OCI-M1 (cell line): Measurements from ENCODE around the gene ALG2.

Source experiments
- DNase-seq: peaks from one replicate; lab custom pipeline; 2025; lab: John Stamatoyannopoulos, UW

The ALG2 gene, protein sequence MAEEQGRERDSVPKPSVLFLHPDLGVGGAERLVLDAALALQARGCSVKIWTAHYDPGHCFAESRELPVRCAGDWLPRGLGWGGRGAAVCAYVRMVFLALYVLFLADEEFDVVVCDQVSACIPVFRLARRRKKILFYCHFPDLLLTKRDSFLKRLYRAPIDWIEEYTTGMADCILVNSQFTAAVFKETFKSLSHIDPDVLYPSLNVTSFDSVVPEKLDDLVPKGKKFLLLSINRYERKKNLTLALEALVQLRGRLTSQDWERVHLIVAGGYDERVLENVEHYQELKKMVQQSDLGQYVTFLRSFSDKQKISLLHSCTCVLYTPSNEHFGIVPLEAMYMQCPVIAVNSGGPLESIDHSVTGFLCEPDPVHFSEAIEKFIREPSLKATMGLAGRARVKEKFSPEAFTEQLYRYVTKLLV

DNA sequence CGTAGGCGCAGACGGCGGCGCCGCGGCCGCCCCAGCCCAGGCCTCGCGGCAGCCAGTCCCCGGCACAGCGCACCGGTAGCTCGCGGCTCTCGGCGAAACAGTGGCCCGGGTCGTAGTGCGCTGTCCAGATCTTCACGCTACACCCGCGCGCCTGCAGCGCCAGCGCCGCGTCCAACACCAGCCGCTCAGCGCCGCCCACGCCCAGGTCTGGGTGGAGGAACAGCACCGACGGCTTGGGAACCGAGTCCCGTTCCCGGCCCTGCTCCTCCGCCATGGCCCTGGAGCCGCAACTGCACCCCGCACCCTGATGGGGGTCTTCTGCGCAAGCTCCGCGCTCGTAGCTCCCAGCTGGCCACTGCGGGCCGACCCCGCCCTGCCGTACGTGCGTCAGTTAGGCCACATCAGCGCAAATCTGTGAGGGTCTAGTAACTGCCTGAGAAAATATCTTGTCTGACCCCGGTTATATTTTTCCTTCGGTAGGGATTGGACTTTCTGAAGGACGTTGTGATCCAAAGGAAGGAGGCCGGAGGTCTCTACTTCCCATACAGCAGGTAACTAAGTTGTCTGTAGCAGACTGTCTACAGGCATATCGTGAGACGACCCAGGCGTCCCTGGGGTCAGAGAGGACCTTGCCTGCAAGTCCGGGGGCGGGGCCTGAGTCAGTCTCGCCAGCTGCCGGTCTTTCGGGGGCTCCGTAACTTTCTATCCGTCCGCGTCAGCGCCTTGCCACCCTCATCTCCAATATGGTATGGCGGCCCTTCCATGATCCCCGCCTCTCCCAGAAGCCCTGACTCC lies at the start of gene ALG2, which contains the start of gene SEC61B:
ALG2 (minus strand) TSS at position 322 of the 795 bp plus-strand sequence; CDS start at position 274, 48 bp downstream.
SEC61B (plus strand) TSS at position 662 of the 795 bp plus-strand sequence; CDS start at position 744, 82 bp downstream.
- peak; percentile 98 for DNase-seq

DNA sequence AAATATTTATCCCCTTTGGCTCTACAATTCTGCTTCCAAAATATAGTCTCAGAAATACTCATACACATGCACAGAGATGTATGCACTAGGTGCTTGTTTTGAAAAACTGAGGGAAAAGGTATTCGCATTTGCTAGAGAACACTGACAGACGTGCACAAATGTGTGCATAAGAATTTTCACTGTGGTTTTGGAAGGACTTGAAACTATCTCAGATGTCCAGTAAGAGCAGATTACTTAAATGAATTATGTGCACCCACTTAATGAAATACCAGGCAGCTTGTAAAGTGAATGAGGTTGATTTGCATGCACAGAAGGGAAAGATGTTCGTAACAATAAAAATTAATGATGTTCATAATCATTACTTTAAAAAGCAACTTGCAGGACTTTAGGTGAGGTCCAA lies 48.7 kb upstream of the ALG2 start:
- DNase-seq, result no peak

DNA sequence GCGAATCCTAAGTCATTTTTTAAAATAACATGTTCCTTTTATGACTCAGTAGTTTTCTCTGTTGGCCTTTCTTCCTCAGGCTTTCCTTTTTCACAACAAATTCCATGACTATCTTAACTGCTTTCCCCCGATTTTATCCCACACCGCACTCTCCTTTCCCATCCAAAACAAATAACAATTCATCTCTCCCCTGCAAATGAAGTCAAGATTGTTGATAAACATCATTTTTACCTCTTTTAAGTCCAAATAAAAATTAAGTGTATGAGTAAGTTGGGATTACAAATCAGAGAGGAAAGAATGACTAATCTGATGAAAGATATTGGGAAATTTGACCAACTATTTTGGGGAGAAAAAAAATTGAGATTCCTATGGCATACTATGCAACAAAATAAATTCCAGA lies 47.7 kb upstream of the ALG2 start:
- DNase-seq, result no peak

DNA sequence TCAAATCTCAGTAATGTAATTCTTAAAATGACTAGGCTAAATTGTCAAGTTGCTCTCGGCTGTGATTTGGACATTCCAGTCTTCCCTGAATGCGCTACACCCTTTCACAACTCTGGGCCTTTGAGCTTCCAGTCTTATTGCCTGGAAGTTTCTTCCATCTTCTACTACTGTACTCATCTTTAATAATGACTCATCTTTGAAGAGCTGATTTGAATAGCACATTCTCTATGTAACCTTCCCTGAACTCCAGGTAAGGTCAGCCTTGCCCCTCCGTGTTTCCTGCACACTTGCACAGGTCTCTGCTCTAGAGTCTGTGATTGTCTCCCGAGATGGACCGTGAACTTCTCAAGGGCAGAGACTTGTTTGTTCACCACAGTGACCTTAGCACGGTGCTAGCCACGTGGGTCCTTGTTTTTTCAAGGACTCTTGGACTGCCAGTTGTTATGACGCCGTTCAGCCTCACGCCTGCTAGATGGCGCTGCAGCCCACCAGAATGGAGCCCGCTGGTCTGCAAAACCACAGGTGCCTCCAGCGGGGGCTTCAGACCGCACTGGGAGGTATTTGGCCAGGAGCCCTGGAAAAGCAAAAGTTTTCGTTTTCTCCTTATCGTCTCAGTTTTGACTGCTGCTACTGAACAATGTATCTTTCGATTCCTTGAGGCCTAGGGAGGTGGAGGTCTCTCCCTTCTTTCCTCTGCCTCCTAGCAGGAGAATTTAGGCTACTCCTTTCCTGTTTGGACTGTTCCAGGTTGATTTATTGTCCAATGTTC lies 44.7 kb upstream of the ALG2 start:
- peak; percentile 90 for DNase-seq

DNA sequence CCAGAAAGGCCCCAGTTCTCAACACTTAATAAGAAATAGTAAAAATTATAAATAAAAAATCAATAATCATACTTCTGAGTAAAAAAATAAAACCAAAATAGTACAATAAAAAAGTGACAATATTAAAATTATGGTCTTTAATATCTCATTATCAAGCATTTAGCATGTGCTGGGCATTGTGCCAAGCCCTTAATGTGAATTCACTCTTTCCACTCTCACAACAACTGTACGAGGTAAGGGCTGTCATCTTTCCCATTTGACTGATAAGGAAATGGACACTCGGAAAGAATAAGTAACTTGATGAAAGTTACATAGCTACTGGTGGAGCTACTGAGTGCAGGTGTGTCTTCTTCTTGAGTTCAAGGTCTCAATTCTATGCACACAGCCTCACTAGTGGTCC lies 43.9 kb upstream of the ALG2 start:
- DNase-seq, result no peak

DNA sequence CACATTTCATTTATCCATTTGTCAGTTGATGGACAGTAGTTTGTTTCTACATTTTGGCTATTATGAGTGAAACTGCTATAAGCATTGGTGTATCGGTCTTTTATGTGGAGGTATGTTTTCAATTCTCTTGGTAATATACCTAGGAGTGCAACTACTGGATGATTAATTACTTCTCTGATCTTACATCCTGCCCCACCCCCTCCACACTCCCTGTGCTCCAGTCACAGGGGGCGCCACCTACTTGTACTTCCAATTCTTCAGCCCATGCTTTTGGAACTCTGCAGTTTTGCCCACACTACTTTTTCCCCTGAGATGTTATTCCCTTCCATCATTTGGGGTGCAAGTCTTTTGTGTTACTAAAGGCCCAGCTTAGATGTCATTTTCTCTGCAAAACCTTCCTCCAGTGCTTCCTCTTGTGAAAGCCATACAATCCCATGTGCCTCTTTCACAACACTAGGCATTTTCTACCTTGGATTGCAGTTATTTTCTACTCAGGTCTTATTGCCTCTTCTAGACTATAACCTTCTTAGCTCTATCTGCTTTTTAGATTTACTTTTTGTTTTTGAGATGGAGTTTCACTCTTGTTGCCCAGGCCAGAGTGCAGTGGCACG lies 42.4 kb upstream of the ALG2 start:
- peak; percentile 10 for DNase-seq

DNA sequence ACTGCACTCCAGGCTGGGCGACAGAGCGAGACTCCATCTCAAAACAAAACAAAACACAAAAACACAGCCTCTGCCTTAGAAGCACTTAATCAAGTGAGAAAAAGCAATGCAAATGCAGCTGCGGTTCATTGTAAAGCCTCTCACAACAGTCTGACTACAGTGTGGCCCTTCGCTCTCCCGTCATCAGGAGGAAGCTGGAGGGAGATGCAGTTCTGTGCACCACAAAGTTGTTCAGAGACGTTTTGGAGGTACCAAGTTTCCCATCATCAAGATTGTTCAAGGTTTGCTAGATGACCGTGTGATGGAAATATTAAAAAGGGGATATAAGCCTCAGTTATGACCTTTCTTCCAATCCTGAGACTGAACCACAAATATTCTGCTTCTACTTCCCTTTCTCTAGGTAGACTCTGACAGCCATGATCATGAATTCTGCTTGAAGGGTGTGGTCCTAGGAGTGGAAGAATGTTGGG lies 41.2 kb upstream of the ALG2 start:
- no peak for DNase-seq

DNA sequence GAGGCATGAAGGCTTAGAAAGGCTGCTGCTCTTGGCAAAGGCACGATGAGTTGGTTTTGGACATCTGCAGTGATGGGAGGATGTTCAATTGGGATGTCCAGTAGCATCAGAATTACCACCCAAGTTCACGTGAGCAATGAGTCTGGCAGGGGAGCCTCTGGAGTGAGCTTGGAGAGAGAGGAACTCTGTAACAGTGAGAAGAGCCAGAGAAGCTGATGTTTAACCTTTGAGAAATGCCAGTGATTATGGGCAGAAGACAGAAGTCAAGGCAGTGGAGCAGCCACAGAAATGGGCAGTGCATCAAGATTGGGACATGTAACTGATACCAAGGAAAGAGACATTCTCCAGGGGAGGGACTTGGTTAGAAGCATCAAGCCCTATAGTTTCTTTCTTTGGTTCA lies 40.2 kb upstream of the ALG2 start:
- DNase-seq, result no peak

DNA sequence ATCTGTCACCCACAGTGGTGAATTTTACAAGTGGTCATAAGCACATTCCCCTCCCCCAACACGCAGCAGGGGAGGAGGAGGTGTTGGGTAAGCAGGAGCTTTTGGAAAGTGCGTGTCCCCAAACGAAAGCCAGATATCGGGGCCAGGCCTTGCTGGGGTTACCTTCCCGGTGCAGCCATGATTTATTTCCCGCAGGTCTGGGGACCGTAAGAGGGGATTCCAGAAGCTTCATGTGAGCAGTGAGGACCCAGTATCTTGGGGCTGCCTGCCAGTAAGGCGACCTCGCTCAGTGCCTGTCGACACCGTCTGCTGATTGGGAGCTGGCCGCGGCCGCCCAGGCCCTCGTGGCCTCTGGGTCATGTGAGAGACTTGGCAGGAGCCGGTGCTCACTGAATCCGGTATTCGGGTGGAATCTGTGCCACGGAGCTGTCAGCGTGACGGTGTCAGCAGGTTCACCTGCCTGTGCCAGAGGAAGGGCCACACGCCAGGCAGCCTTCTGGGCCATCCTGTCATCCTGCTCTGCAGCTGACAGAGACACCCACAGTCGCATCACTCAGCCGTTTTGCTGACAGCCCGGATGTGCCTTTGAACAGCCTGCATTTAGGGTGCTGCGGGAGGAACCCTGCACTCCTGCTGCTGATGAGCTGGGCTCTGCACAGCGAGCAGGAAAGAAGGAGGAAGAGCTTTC lies 37.6 kb upstream of the ALG2 start:
- no peak for DNase-seq

DNA sequence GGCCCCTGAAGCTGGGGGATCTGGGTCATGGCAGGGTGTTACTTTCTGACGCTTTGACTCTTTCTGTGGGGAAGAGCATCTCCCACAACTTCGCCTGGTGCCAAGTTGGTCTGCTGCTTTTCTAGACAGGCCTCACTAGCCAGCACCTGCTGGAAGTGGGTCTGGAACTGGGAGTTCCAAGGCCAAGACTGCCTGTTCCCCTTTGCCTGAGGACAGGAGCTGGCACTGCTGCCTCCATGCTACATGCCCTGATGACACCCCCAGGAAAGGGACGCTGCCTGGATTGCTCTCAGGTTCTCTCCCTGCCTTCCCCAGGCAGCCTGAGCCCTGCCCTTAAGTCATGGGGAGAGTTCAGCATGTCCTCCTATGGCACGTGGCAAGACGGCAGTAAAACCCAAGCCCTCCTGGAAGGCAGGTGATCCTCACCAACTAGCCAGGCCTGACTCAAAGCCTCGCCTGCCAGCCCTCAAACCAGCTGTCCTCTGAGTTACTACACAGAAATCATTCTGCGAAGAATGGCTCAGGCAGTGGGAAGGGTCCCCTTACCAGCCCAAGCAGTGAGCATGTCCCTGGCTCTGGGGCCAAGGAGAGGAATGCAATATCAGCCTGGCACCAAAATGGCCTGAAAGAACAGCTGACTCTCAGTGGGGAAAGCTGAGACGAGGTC lies 36.1 kb upstream of the ALG2 start:
- DNase-seq, result no peak

DNA sequence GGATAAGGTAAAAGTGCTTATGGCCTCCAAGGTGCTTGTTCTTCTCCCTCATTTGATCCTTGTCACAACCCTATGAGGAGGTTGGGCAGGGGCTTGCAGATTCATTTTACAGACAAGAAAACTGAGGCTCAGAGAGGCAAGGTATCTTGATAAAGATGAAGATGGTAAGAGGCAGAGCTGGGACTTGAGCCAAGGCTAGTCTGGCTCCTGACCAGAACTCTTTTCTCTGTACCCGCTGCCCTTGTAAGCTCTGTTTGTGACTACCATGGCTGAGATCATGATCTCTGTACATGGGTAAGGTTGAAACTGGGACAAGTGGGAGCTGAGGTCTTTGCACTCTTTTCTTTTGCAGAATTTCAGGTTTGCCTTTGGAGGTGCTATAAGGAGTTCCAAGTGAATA lies 33.9 kb upstream of the ALG2 start:
- DNase-seq, result no peak

DNA sequence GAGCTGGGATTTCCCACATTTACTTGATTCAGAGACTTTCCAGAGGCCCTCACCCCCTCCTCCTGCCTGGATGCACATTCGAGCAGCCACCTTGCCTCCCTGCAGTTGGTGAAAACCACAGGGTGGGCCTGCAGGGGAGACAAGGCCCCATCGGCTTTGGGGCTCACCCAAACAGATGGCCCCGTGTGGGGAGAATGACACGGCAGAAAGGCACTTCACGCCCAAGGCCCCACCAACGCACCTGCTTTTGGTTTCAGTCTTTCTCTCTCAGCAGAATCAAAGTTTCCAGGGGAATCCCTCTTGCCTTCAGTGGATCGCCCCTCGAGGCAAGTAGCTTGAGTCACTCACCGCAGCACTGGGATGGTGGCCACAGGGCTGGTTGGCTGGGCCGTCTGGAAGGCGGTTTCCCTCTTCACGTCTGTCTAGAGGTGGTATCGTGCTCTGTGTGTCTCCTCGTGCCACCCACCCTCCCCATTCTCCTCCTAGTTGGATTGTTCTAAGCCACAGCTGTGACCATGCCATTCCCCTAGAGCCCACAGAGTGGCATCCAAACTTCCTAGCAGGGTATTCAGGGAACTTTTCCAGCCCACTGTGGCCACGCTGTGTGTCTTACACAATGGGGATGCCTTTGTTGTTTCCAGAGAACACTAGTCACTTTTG lies 32.2 kb upstream of the ALG2 start:
- DNase-seq, result no peak

DNA sequence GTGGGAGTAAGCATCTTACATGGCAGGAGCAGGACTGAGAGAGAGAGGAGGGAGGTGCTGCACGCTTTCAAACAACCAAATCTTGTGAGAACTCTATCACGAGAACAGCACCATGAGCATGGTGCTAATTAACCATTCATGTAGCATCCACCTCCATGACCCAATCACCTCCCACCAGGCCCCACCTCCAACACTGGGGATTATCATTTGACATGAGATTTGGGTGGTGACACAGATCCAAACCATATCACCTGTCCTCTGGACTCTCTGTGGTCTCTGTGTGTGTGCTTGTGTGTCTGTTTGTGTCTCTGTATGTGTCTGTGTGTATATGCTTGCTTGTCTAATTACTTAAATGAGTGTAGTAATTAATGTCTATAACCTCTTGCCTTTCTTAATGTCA lies 31.4 kb upstream of the ALG2 start:
- no peak for DNase-seq

DNA sequence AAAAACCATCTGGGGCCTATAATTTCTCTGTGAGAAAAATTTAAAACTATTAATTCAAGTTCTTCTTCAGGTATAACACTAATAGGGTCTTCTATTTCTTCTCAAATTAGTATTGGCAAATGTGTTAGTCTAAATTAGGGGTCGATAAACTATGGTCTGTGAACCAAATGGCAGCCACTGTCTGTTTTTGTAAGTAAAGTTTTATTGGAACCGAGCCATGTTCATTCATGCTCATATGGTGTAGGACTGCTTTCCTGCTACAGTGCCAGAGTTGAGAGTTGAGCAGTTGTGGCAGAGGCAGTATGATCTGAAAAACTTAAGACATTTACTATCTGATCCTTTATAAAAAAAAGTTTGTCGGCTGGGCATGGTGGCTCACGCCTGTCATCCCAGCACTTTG lies 29.4 kb upstream of the ALG2 start:
- DNase-seq, result no peak

DNA sequence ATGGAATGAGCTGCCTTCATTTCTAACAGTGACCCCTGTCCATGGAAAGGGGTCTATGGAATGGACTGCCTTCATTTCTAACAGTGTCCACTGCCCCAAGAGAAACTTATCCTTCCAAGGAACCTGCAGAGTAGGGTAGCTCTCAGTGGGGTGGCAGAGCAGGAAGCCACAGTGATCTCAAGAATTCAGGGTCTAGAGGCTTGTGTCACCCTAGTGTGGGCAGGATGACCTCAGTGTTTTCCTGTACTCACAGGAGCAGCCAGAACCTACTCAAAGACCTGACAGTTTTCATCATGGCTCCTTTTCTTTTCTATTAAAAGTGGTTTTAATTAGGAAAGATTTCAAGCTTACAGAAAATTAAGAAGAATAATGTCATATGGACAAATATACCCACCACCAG lies 27.9 kb upstream of the ALG2 start:
- no peak for DNase-seq

DNA sequence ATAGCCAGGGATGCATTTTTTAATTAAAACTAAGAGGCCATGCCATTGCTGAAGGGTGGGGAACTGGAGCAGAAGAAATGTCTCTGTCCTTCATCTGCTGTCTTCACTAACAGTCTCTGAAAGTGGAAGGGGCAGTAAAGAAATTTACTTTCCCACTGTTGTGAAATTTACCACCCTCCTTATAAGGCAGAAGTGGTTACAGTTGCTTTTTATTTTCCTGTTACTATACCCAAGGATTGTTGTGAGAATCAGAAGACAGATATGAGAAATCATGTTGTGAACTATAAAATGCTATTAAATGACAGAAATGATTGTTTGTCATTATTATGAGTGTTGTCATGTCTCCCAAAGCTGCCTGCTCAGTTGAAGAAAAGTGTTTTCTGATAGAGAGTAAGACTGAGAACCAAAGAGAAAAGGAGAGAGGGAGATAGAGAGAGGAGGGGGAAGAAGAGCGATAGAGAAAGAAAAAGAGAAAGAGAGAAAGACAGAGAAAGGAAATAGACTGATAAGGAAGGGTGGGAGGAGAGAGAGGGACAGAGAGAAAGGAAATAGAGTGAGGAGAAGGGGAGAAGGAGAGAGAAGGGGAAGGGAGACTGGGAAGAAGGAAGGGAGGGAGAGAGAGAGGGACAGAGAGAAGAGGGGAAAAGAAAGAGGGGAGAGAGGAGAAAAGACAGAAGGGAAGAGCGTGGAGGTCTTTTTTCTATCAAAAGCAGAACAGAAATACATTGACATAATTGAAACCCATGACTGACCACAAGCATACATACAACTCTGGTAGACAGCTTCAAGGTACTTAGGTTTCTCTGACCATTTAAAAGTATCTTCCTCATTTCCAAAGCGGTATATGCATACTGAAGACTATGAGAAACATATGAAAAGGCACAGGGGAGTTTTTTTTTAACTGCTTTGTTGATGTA lies 22.9 kb upstream of the ALG2 start:
- peak; percentile 34 for DNase-seq

DNA sequence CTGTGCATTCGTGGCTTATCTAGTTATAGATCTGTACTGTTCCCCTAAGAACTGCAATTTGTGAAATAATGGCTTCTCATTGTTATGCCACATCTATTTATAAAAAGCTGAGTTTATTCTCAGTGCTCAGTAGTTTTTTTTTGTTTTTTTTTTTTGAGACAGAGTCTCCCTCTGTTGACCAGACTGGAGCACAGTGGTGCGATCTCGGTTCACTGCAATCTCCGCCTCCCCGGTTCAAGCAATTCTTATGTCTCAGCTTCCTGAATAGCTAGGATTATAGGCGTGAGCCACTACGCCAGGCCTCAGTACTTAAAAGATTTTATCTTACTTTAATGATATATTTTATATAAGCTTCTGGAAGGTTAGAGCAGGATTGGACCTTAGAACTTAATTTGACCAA lies 19.4 kb upstream of the ALG2 start:
- no peak for DNase-seq

DNA sequence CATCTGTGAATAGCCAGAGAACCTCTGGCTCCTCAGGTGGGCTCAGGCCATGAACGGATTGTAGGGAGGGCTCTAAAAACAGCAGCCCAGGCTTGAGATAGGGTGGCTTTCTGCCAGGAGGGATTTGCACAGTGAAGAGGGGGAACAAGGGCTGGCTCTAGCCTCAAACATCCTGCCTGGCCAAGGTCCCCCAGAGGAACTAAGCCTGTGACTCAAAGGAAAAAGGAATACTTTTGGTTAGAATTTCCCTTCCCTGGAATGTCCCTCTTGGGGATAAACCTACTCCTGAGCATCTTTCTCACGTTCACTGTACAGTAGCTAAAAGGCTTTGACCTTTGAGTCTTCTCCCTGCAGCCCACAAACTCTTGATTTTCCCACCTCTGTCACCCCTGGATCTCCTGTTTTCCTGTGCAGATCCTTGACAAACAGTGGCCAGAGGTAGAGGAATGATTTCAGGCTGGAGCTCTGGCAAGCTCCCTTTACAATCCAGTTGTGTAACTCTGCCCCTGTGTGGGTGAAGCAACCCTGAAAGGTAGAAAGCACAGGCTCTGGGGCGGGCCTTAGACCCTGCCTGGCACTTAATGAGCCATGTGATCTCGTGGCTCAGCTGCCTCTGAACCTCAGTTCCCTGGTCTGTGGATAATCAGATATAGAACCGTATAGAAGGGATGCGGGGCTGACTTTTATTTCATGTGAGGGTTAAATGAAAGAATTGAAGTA lies 17.8 kb upstream of the ALG2 start:
- DNase-seq, result no peak
